GM23338 (cell line): ENCODE measurements around the gene SPATA31D3.

ENCODE experiments used
- CREB1 ChIP-seq: fragments of 250-450 bp; sonication (Bioruptor Pico); IDR thresholded peaks from 2 replicates; pipeline ENCODE4 v1.5.0; 2020; ENCODE audit warnings: low read depth, mild to moderate bottlenecking, moderate library complexity
- CTCF ChIP-seq, 2 experiments: fragments of 200-600 bp in 1 of 2; sonication (generic) in 1 of 2; conservative IDR thresholded peaks; 2 replicates each; pipeline versions ENCODE4 v1.5.1 to v1.6.1; 2016 to 2017; ENCODE audit warnings: antibody characterized with exemption in 2 of 2, low read depth in 2 of 2, mild to moderate bottlenecking in 2 of 2, moderate library complexity in 1 of 2
- EZH2 ChIP-seq: fragments of 200-600 bp; sonication (generic); IDR thresholded peaks from one replicate; pipeline ENCODE4 v1.8.0; 2017; ENCODE audit warnings: antibody characterized with exemption, mild to moderate bottlenecking, low read depth; ENCODE audit not compliant: unreplicated experiment
- EZH2phosphoT487 ChIP-seq: fragments of 200-600 bp; sonication (generic); IDR thresholded peaks from one replicate; pipeline ENCODE4 v1.8.1; 2018; ENCODE audit warnings: antibody characterized with exemption; ENCODE audit not compliant: unreplicated experiment
- JUNB ChIP-seq: IDR thresholded peaks from one replicate; pipeline ENCODE4 v1.6.1; 2016; ENCODE audit warnings: antibody characterized with exemption; ENCODE audit not compliant: unreplicated experiment
- POLR2AphosphoS5 ChIP-seq: IDR thresholded peaks from 2 replicates; pipeline ENCODE4 v1.6.1; 2016; ENCODE audit warnings: antibody characterized with exemption, low read depth
- STAT1 ChIP-seq: IDR thresholded peaks from one replicate; pipeline ENCODE4 v1.6.1; 2016; ENCODE audit warnings: antibody characterized with exemption; ENCODE audit not compliant: unreplicated experiment
- ZNF114 ChIP-seq: fragments of 250-450 bp; sonication (Bioruptor Pico); IDR thresholded peaks from 2 replicates; pipeline ENCODE4 v1.5.0; 2020; ENCODE audit warnings: mild to moderate bottlenecking, moderate library complexity
- ZNF331 ChIP-seq: fragments of 250-450 bp; sonication (Bioruptor Pico); IDR thresholded peaks from 2 replicates; pipeline ENCODE4 v1.5.0; 2020; ENCODE audit warnings: low read depth, mild to moderate bottlenecking, moderate library complexity
- ZNF462 ChIP-seq: fragments of 250-450 bp; sonication (Bioruptor Pico); IDR thresholded peaks from 2 replicates; pipeline ENCODE4 v1.5.0; 2020; ENCODE audit warnings: mild to moderate bottlenecking, moderate library complexity
- TF ChIP-seq, protein P1 (sequence below): IDR thresholded peaks from one replicate; pipeline ENCODE4 v1.6.1; 2018; ENCODE audit warnings: antibody characterized with exemption; ENCODE audit not compliant: unreplicated experiment
- TF ChIP-seq, protein P2 (sequence below): IDR thresholded peaks from 2 replicates; pipeline ENCODE4 v1.6.1; 2016; ENCODE audit warnings: antibody characterized with exemption

DNA sequence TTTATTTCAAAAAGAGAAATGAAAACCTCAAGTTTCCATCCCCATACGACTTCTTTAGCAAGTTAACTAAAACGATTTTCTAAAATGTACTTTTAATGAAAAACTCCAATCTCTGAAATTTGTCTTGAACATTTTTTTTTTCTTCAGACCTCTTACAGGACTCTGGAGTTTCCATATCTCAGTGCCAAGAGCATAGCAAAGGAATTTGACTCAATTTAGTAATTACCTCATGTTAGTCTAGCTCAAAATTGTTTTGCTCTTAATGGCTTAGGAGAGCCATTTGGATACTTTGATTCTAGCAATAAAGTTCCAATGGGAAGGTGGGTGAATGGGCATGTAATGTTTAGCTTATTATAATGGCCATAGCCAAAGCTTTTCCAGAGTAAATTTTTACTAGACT lies 41.1 kb upstream of the SPATA31D3 start:
- TF ChIP-seq, protein P1, sequence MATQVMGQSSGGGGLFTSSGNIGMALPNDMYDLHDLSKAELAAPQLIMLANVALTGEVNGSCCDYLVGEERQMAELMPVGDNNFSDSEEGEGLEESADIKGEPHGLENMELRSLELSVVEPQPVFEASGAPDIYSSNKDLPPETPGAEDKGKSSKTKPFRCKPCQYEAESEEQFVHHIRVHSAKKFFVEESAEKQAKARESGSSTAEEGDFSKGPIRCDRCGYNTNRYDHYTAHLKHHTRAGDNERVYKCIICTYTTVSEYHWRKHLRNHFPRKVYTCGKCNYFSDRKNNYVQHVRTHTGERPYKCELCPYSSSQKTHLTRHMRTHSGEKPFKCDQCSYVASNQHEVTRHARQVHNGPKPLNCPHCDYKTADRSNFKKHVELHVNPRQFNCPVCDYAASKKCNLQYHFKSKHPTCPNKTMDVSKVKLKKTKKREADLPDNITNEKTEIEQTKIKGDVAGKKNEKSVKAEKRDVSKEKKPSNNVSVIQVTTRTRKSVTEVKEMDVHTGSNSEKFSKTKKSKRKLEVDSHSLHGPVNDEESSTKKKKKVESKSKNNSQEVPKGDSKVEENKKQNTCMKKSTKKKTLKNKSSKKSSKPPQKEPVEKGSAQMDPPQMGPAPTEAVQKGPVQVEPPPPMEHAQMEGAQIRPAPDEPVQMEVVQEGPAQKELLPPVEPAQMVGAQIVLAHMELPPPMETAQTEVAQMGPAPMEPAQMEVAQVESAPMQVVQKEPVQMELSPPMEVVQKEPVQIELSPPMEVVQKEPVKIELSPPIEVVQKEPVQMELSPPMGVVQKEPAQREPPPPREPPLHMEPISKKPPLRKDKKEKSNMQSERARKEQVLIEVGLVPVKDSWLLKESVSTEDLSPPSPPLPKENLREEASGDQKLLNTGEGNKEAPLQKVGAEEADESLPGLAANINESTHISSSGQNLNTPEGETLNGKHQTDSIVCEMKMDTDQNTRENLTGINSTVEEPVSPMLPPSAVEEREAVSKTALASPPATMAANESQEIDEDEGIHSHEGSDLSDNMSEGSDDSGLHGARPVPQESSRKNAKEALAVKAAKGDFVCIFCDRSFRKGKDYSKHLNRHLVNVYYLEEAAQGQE: no peak
- no peak for TF ChIP-seq CTCF (conservative IDR thresholded peaks at IDR 0.05; ENCODE audit: low read depth in 2 of 2)
- no peak for TF ChIP-seq EZH2
- no peak for TF ChIP-seq JUNB
- no peak for TF ChIP-seq CREB1 (CRISPR knock-in tag)
- no peak for TF ChIP-seq POLR2AphosphoS5
- TF ChIP-seq, protein P2, sequence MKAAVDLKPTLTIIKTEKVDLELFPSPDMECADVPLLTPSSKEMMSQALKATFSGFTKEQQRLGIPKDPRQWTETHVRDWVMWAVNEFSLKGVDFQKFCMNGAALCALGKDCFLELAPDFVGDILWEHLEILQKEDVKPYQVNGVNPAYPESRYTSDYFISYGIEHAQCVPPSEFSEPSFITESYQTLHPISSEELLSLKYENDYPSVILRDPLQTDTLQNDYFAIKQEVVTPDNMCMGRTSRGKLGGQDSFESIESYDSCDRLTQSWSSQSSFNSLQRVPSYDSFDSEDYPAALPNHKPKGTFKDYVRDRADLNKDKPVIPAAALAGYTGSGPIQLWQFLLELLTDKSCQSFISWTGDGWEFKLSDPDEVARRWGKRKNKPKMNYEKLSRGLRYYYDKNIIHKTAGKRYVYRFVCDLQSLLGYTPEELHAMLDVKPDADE: no peak
- no peak for TF ChIP-seq EZH2phosphoT487
- no peak for TF ChIP-seq STAT1
- no peak for TF ChIP-seq ZNF462 (CRISPR knock-in tag)
- TF ChIP-seq ZNF114: no peak
- TF ChIP-seq ZNF331 (CRISPR knock-in tag): no peak
